ENCODE data around the gene CNTNAP2. TPM values are rescaled to one million over a fixed set of nuclear protein-coding genes. Genes with fewer than 3 reads are reported as not detected.

CNTNAP2 gene
- total and polyA plus RNA-seq, 2 donors (not counting 1 experiment from before 2014, with no cell fraction given): not detected

GRCh38 chr7:148371280-148371937, 2254.8 kb downstream of the CNTNAP2 start:
- Histone ChIP-seq H3K4me3 (replicated peaks in 1 of 4; ENCODE audit: control extremely low read depth in 1 of 4, insufficient read depth in 1 of 4, low read depth in 3 of 4, low read length in 4 of 4) (no peak overlapping the region), H4K20me1 (ENCODE audit: control insufficient read depth, extremely low read depth, insufficient read depth, low read length) (no peaks in the 10 kb centered on the region), H3K27me3 (ENCODE audit: control insufficient read depth, insufficient read depth, low read length) (no peaks in the 10 kb centered on the region), H3K36me3 (ENCODE audit: control insufficient read depth, insufficient read depth, low read length) (no peaks in the 10 kb centered on the region), H3K79me2 (ENCODE audit: control insufficient read depth, insufficient read depth, low read length) (no peaks in the 10 kb centered on the region), H3K4me2 (ENCODE audit: extremely low read depth, insufficient read depth, low read length) (no peak overlapping the region), H3K9me3 (ENCODE audit: control insufficient read depth, insufficient read depth, low read depth, low read length) (no peaks in the 10 kb centered on the region), H3K27ac (ENCODE audit: insufficient read depth, low read length) (no peak overlapping the region), H3K4me1 (ENCODE audit: control insufficient read depth, extremely low read depth, insufficient read depth, low read length) (no peaks in the 10 kb centered on the region), H3K9ac (ENCODE audit: insufficient read depth, low read length) (no peak overlapping the region), H2AFZ (ENCODE audit: low read length) (no peak overlapping the region)
- no peak for TF ChIP-seq EZH2 (IDR thresholded peaks at IDR 0.05; ENCODE audit: low read length, missing control alignments)
- TF ChIP-seq CTCF (conservative IDR thresholded peaks at IDR 0.05 in 1 of 2, IDR thresholded peaks at IDR 0.05 in 1 of 2; ENCODE audit: low read depth in 1 of 2, low read length in 2 of 2): no peak
- DNase-seq (ENCODE audit: low read depth in 2 of 2): no peak

- Histone ChIP-seq H3K4me2 (ENCODE audit: extremely low read depth, insufficient read depth, low read length) (no peak overlapping the region), H3K27me3 (ENCODE audit: control insufficient read depth, insufficient read depth, low read length) (no peaks in the 10 kb centered on the region), H3K4me3 (replicated peaks in 1 of 4; ENCODE audit: control extremely low read depth in 1 of 4, insufficient read depth in 1 of 4, low read depth in 3 of 4, low read length in 4 of 4) (no peak overlapping the region), H3K9ac (ENCODE audit: insufficient read depth, low read length) (no peak overlapping the region), H3K27ac (ENCODE audit: insufficient read depth, low read length) (no peak overlapping the region), H3K9me3 (ENCODE audit: control insufficient read depth, insufficient read depth, low read depth, low read length) (no peaks in the 10 kb centered on the region), H3K79me2 (ENCODE audit: control insufficient read depth, insufficient read depth, low read length) (no peaks in the 10 kb centered on the region), H3K4me1 (ENCODE audit: control insufficient read depth, extremely low read depth, insufficient read depth, low read length) (no peaks in the 10 kb centered on the region), H3K36me3 (ENCODE audit: control insufficient read depth, insufficient read depth, low read length) (no peaks in the 10 kb centered on the region), H2AFZ (ENCODE audit: low read length) (no peak overlapping the region), H4K20me1 (ENCODE audit: control insufficient read depth, extremely low read depth, insufficient read depth, low read length) (no peaks in the 10 kb centered on the region)
- DNase-seq (ENCODE audit: low read depth in 2 of 2): no peak
- TF ChIP-seq EZH2 (IDR thresholded peaks at IDR 0.05; ENCODE audit: low read length, missing control alignments) (no peak), CTCF (conservative IDR thresholded peaks at IDR 0.05 in 1 of 2, IDR thresholded peaks at IDR 0.05 in 1 of 2; ENCODE audit: low read depth in 1 of 2, low read length in 2 of 2) (no peak)
Measured at GRCh38 chr7:148374396-148375259, 2258.0 kb downstream of the CNTNAP2 start.

- no peak overlapping the region for H3K9ac ChIP-seq (ENCODE audit: insufficient read depth, low read length)
Measured at GRCh38 chr7:148379677-148380076, 2263.1 kb downstream of the CNTNAP2 start.

More at GRCh38 chr7:148379677-148380076, 2263.1 kb downstream of the CNTNAP2 start:
- no peaks in the 10 kb centered on the region for H4K20me1 ChIP-seq (ENCODE audit: control insufficient read depth, extremely low read depth, insufficient read depth, low read length)
- no peaks in the 10 kb centered on the region for H3K79me2 ChIP-seq (ENCODE audit: control insufficient read depth, insufficient read depth, low read length)
- H2AFZ ChIP-seq (ENCODE audit: low read length): no peak overlapping the region
- no peak overlapping the region for H3K27ac ChIP-seq (ENCODE audit: insufficient read depth, low read length)
- no peak overlapping the region for H3K4me3 ChIP-seq (replicated peaks in 1 of 4; ENCODE audit: control extremely low read depth in 1 of 4, insufficient read depth in 1 of 4, low read depth in 3 of 4, low read length in 4 of 4)
- TF ChIP-seq EZH2 (IDR thresholded peaks at IDR 0.05; ENCODE audit: low read length, missing control alignments): no peak
- no peak for TF ChIP-seq CTCF (conservative IDR thresholded peaks at IDR 0.05 in 1 of 2, IDR thresholded peaks at IDR 0.05 in 1 of 2; ENCODE audit: low read depth in 1 of 2, low read length in 2 of 2)
- no peaks in the 10 kb centered on the region for H3K27me3 ChIP-seq (ENCODE audit: control insufficient read depth, insufficient read depth, low read length)
- H3K4me1 ChIP-seq (ENCODE audit: control insufficient read depth, extremely low read depth, insufficient read depth, low read length): no peaks in the 10 kb centered on the region
- no peak overlapping the region for H3K4me2 ChIP-seq (ENCODE audit: extremely low read depth, insufficient read depth, low read length)
- no peak for DNase-seq (ENCODE audit: low read depth in 2 of 2)
- H3K36me3 ChIP-seq (ENCODE audit: control insufficient read depth, insufficient read depth, low read length): no peaks in the 10 kb centered on the region
- H3K9me3 ChIP-seq (ENCODE audit: control insufficient read depth, insufficient read depth, low read depth, low read length): no peaks in the 10 kb centered on the region

All from fibroblast of lung (primary cell).